Measurements from ENCODE around the gene SF1. TPM values are rescaled to one million over a fixed set of nuclear protein-coding genes. Genes with fewer than 3 reads are reported as not detected.

The SF1 gene
- total and polyA plus RNA-seq, 12 donors: 76.2 to 395 (median 213) TPM

DNA sequence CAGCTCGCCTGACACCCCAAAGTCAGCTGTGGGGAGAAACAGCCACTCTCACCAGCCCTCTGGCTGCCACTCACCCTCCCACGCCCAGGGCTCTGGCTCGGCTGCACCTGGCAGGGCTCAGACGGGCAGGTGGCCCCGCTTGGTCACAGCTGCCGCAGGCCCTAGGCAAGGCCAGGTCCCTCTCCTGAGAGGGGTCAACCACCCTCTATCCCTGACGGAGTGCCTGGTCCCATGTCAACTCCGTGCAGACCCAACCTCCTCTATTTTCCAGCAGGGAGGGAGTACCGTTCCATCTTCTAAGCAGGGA, 22.8 kb upstream of the SF1 start:
- intact Hi-C loops (cut with DNase I): no loop called here
- H3K36me3 ChIP-seq (replicated peaks in 1 of 2): peaks cover 0 to 25% of the 10 kb centered on the region in 2 donors
- H3K27me3 ChIP-seq: no peaks in the 10 kb centered on the region
- no peaks in the 10 kb centered on the region for H3K9me3 ChIP-seq (replicated peaks in 1 of 3)
- TF ChIP-seq, protein P1, sequence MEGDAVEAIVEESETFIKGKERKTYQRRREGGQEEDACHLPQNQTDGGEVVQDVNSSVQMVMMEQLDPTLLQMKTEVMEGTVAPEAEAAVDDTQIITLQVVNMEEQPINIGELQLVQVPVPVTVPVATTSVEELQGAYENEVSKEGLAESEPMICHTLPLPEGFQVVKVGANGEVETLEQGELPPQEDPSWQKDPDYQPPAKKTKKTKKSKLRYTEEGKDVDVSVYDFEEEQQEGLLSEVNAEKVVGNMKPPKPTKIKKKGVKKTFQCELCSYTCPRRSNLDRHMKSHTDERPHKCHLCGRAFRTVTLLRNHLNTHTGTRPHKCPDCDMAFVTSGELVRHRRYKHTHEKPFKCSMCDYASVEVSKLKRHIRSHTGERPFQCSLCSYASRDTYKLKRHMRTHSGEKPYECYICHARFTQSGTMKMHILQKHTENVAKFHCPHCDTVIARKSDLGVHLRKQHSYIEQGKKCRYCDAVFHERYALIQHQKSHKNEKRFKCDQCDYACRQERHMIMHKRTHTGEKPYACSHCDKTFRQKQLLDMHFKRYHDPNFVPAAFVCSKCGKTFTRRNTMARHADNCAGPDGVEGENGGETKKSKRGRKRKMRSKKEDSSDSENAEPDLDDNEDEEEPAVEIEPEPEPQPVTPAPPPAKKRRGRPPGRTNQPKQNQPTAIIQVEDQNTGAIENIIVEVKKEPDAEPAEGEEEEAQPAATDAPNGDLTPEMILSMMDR (IDR thresholded peaks at IDR 0.05): no peak
- no peak for TF ChIP-seq POLR2A (IDR thresholded peaks at IDR 0.05)
- peaks cover 18 to 26% of the 10 kb centered on the region in 2 donors for H3K4me1 ChIP-seq (replicated peaks in 1 of 2)
- 40 to 90% (median 86%) methylated on average over 1 to 9 of the region's 9 CpGs for WGBS, 4 donors
- DNase-seq: no peak
- no peak overlapping the region for H3K4me3 ChIP-seq
- H3K27ac ChIP-seq: no peak overlapping the region

- H3K27me3 ChIP-seq: no peaks in the 10 kb centered on the region
- WGBS, 4 donors: 82 to 87% (median 83%) methylated on average over 14 to 26 of the region's 26 CpGs
- H3K27ac ChIP-seq: no peak overlapping the region
- peaks cover 0 to 20% of the 10 kb centered on the region in 2 donors for H3K36me3 ChIP-seq (replicated peaks in 1 of 2)
- H3K4me1 ChIP-seq (replicated peaks in 1 of 2): peaks cover 18 to 26% of the 10 kb centered on the region in 2 donors
- TF ChIP-seq POLR2A (IDR thresholded peaks at IDR 0.05): no peak
- TF ChIP-seq, protein P1 (IDR thresholded peaks at IDR 0.05): no peak
- no peaks in the 10 kb centered on the region for H3K9me3 ChIP-seq (replicated peaks in 1 of 3)
- no peak for DNase-seq
- H3K4me3 ChIP-seq: no peak overlapping the region
- intact Hi-C loops (cut with DNase I): no loop called here
These were observed 22.2 kb upstream of the SF1 start for GRCh38 chr11:64800303-64801157.

DNA sequence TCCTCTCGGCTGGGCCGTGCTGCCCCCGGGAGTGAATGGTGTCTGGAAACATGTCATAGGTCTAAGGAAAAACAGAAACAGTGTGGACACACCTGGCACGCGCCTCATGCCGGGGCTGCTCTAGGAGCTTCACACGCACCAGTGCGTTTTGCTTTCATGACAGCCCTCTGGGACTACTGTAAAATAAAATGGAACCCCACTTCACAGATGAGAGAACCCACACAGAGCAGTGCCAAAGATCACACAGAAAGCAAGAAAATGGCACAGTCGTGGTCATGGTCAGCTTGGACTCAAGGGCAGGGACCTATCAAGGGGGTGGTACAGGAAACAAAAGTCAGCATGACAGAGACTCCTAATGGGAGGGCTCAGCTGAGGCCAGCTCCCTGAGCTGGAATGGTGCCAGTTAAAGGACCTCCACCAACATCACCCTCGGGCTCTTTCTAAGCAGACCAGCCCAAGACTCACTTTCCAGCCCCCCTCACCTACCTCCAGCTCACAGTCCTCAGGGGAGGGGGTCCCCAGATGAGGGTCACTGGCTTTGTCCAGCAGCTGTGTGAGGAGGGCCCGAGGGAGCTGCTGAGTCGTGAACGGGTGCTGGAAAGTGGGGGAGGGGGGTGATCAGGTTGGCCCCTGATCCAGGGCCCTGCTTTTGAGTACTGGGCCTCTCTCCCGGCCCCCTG, 21.4 kb upstream of the SF1 start:
- WGBS, 4 donors: 72 to 83% (median 76%) methylated on average over 9 to 14 of the region's 14 CpGs
- intact Hi-C loops (cut with DNase I): no loop called here
- no peaks in the 10 kb centered on the region for H3K9me3 ChIP-seq (replicated peaks in 1 of 3)
- H3K27ac ChIP-seq: no peak overlapping the region
- TF ChIP-seq, protein P1 (IDR thresholded peaks at IDR 0.05): no peak
- TF ChIP-seq POLR2A (IDR thresholded peaks at IDR 0.05): no peak
- H3K36me3 ChIP-seq (replicated peaks in 1 of 2): peaks cover 0 to 12% of the 10 kb centered on the region in 2 donors
- peaks cover 18 to 26% of the 10 kb centered on the region in 2 donors for H3K4me1 ChIP-seq (replicated peaks in 1 of 2)
- no peak for DNase-seq
- H3K4me3 ChIP-seq: no peak overlapping the region
- no peaks in the 10 kb centered on the region for H3K27me3 ChIP-seq

DNA sequence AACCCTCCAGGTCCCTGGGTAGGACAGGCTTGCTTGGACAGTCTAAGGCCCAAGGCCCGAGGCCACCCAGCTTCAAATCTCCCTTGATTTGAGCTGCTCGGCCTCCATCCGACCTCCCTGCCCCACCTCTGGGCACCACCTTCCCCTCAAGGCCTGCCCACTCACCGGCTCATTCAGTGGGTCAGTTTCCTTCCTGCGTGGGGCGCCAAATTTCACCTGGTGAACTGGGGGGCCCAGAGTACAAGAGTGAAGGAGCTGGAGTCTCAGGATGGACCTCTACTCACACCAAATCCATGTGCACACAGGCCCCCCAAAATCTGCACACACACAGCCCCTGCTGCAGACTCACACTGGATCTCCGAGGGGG, 20.9 kb upstream of the SF1 start:
- 79 to 87% (median 81%) methylated on average over 6 to 7 of the region's 7 CpGs for WGBS, 4 donors
- no peak for DNase-seq
- no peaks in the 10 kb centered on the region for H3K27me3 ChIP-seq
- H3K4me1 ChIP-seq (replicated peaks in 1 of 2): peaks cover 17 to 24% of the 10 kb centered on the region in 2 donors
- H3K27ac ChIP-seq: no peak overlapping the region
- no peak for TF ChIP-seq POLR2A (IDR thresholded peaks at IDR 0.05)
- TF ChIP-seq, protein P1 (IDR thresholded peaks at IDR 0.05): no peak
- intact Hi-C loops (cut with DNase I): no loop called here
- H3K4me3 ChIP-seq: no peak overlapping the region
- peaks cover 0 to 7% of the 10 kb centered on the region in 2 donors for H3K36me3 ChIP-seq (replicated peaks in 1 of 2)
- H3K9me3 ChIP-seq (replicated peaks in 1 of 3): no peaks in the 10 kb centered on the region

All from adrenal gland (tissue), 12 donors.